Fibroblast of pulmonary artery (primary cell): ENCODE data around the gene CNN2.

Experiments used
- DNase-seq: peaks from one replicate; pipeline ENCODE4 v3.0.0-alpha.2; 2010; ENCODE audit warnings: low read depth
- H3K4me3 ChIP-seq: replicated peaks from 2 replicates; pipeline ENCODE4 v1.5.1; 2011; ENCODE audit warnings: low read depth, mild to moderate bottlenecking, control low read depth, low read length, moderate library complexity
- TF ChIP-seq, protein P1 (sequence below): IDR thresholded peaks from 2 replicates; pipeline ENCODE4 v1.5.1; 2011; ENCODE audit warnings: mild to moderate bottlenecking, control low read depth, low read length, inconsistent platforms; ENCODE audit errors: missing control alignments

The CNN2 gene

GRCh38 chr19:1047696-1048147, 21.3 kb downstream of the CNN2 start:
- no peak overlapping the region for H3K4me3 ChIP-seq
- TF ChIP-seq, protein P1, sequence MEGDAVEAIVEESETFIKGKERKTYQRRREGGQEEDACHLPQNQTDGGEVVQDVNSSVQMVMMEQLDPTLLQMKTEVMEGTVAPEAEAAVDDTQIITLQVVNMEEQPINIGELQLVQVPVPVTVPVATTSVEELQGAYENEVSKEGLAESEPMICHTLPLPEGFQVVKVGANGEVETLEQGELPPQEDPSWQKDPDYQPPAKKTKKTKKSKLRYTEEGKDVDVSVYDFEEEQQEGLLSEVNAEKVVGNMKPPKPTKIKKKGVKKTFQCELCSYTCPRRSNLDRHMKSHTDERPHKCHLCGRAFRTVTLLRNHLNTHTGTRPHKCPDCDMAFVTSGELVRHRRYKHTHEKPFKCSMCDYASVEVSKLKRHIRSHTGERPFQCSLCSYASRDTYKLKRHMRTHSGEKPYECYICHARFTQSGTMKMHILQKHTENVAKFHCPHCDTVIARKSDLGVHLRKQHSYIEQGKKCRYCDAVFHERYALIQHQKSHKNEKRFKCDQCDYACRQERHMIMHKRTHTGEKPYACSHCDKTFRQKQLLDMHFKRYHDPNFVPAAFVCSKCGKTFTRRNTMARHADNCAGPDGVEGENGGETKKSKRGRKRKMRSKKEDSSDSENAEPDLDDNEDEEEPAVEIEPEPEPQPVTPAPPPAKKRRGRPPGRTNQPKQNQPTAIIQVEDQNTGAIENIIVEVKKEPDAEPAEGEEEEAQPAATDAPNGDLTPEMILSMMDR = no peak
- no peak for DNase-seq

DNA sequence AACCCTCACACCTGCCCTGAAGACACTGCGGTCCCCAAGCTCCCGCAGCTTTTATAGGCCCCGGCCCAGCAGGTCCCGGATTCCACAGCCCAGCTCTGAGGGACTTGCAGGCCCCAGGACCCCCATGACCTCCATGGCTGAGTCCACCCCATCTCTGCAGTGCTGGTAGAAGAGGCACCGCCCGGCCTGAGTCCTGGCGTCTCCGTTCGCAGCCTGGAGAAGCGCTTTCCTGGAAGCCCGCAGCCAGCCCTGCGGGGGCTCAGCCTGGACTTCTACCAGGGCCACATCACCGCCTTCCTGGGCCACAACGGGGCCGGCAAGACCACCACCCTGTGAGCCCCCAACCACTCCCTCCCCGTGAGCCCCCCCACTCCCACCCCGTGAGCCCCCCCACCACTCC, 22.7 kb downstream of the CNN2 start:
- TF ChIP-seq, protein P1 = no peak
- no peak for DNase-seq
- H3K4me3 ChIP-seq = no peak overlapping the region

GRCh38 chr19:1049800-1050199, 23.4 kb downstream of the CNN2 start:
- TF ChIP-seq, protein P1 = no peak
- no peak overlapping the region for H3K4me3 ChIP-seq
- no peak for DNase-seq

- no peak for DNase-seq
- TF ChIP-seq, protein P1 = no peak
- no peak overlapping the region for H3K4me3 ChIP-seq
These were observed 24.8 kb downstream of the CNN2 start for GRCh38 chr19:1050989-1051788.

- H3K4me3 ChIP-seq = no peak overlapping the region
- TF ChIP-seq, protein P1 = no peak
- DNase-seq = no peak
These were observed 25.4 kb downstream of the CNN2 start for GRCh38 chr19:1051791-1052190.

DNA sequence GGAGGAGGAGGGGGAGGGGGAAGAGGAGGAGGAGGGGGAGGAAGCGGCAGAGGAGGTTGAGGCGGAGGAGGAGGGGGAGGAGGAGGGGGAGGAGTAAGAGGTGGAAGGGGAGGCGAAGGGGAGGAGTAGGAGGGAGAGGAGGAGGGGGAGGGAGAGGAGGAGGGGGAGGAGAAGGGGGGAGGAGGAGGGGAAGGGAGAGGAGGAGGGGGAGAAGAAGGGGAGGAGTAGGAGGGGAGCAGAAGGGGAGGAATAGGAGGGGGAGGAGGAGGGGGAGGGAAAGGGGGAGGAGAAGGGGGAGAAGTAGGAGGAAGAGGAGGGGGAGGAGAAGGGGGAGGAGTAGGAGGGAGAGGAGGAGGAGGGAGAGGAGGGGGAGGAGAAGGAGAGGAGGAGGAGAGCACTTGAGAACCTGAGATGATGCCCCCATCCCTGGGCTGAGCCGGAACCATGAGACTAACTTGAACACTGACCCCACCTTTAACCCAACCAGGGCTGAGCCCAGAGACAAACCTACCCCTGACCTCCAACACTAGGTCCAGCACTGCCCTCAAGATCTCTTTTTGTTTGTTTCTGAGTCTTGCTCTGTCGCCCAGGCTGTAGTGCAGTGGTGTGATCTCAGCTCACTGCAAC, 26.1 kb downstream of the CNN2 start:
- TF ChIP-seq, protein P1 = no peak
- H3K4me3 ChIP-seq = no peak overlapping the region
- DNase-seq = no peak
